ENCODE data around the gene MRPL49. TPM values are rescaled to one million over a fixed set of nuclear protein-coding genes. Genes with fewer than 3 reads are reported as not detected.
A peak's percentile ranks its signal among the peaks of the same experiment; 100 is the strongest.

MRPL49 gene
- polyA plus RNA-seq, 4 donors, result 35.2 to 65.7 (median 50.6) TPM

DNA sequence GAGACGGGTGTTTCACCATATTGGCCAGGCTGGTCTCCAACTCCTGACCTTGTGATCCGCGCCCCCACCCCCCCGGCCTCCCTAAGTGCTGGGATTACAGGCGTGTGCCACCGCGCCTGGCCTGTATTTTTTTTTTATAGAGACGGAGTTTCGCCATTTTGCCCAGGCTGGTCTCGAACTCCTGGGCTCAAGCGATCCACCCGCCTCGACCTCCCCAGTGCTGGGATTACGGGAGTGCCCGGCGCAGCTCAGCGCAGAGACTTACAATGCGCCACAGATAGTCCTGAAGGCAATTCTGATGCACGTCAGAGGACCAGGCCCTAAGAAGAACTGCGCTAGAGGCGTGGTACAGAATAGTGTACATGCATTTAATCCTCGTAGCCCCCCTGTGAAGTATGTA is 26.7 kb upstream of the MRPL49 start:
- Histone ChIP-seq H3K4me3 (ENCODE audit: low read depth in 1 of 3, low read length in 3 of 3) (peak overlapping the region in 1 of 3 donors; percentile 70), H3K9me3 (ENCODE audit: control insufficient read depth in 2 of 2, insufficient read depth in 1 of 2, low read depth in 1 of 2, low read length in 1 of 2) (no peaks in the 10 kb centered on the region), H3K27me3 (ENCODE audit: control insufficient read depth in 3 of 3, insufficient read depth in 3 of 3, low read length in 3 of 3) (no peaks in the 10 kb centered on the region), H3K36me3 (ENCODE audit: control insufficient read depth in 3 of 3, insufficient read depth in 2 of 3, low read depth in 1 of 3, low read length in 3 of 3) (peaks cover 0 to 24% (median 0%) of the 10 kb centered on the region in 3 donors), H3K4me1 (ENCODE audit: control insufficient read depth in 3 of 3, insufficient read depth in 2 of 3, low read depth in 1 of 3, low read length in 2 of 3) (peaks cover 0 to 15% (median 3%) of the 10 kb centered on the region in 3 donors), H3K27ac (ENCODE audit: low read depth in 1 of 3, low read length in 2 of 3) (peak overlapping the region in 2 of 3 donors; percentile 85 to 97)
- 76 to 81% (median 79%) methylated on average over 22 of the region's 22 CpGs for WGBS, 3 donors
- no peak for FAIRE-seq
- no peak for DNase-seq

- peak; percentile 94 to 95 for DNase-seq
- Histone ChIP-seq H3K27ac (ENCODE audit: low read depth in 1 of 3, low read length in 2 of 3) (peak within 1 kb of the TSS; percentile 83 to 97 (median 85)), H3K9me3 (ENCODE audit: control insufficient read depth in 2 of 2, insufficient read depth in 1 of 2, low read depth in 1 of 2, low read length in 1 of 2) (no peaks in the 10 kb centered on the region), H3K4me3 (ENCODE audit: low read depth in 1 of 3, low read length in 3 of 3) (peak within 1 kb of the TSS; percentile 70 to 77 (median 76)), H3K27me3 (ENCODE audit: control insufficient read depth in 3 of 3, insufficient read depth in 3 of 3, low read length in 3 of 3) (no peaks in the 10 kb centered on the region), H3K4me1 (ENCODE audit: control insufficient read depth in 3 of 3, insufficient read depth in 2 of 3, low read depth in 1 of 3, low read length in 2 of 3) (peaks cover 0 to 15% (median 3%) of the 10 kb centered on the region in 3 donors), H3K36me3 (ENCODE audit: control insufficient read depth in 3 of 3, insufficient read depth in 2 of 3, low read depth in 1 of 3, low read length in 3 of 3) (peaks cover 0 to 24% (median 0%) of the 10 kb centered on the region in 3 donors)
- FAIRE-seq, result no peak
- WGBS, 3 donors, result 1% methylated on average over 31 to 52 of the region's 52 CpGs
Measured at GRCh38 chr11:65095974-65096806, 25.9 kb upstream of the MRPL49 start, which contains the start of gene VPS51. Gene VPS51 (plus strand): TSS chr11:65096214. CDS start chr11:65096251, 37 bp downstream.

DNA sequence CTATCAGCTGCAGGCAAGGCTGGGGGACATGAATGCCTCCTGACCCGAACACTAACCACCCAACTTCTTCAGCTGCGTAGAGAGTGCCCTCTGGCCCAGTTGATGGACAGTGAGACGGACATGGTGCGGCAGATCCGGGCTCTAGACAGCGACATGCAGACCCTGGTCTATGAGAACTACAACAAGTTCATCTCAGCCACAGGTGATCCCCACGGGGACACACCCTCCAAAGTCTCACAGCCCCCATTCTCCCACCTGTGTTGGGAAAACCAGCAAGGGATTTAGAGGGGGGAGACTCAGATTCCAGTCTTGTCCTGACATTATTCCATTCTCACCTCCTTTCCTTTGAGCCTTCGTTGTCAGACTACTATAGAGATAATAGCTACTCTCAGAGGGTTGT is 25.2 kb upstream of the MRPL49 start:
- Histone ChIP-seq H3K27ac (ENCODE audit: low read depth in 1 of 3, low read length in 2 of 3) (peak overlapping the region; percentile 6 to 97 (median 85)), H3K4me3 (ENCODE audit: low read depth in 1 of 3, low read length in 3 of 3) (peak overlapping the region; percentile 70 to 77 (median 76)), H3K27me3 (ENCODE audit: control insufficient read depth in 3 of 3, insufficient read depth in 3 of 3, low read length in 3 of 3) (no peaks in the 10 kb centered on the region), H3K36me3 (ENCODE audit: control insufficient read depth in 3 of 3, insufficient read depth in 2 of 3, low read depth in 1 of 3, low read length in 3 of 3) (peaks cover 0 to 28% (median 0%) of the 10 kb centered on the region in 3 donors), H3K4me1 (ENCODE audit: control insufficient read depth in 3 of 3, insufficient read depth in 2 of 3, low read depth in 1 of 3, low read length in 2 of 3) (peaks cover 0 to 15% (median 3%) of the 10 kb centered on the region in 3 donors), H3K9me3 (ENCODE audit: control insufficient read depth in 2 of 2, insufficient read depth in 1 of 2, low read depth in 1 of 2, low read length in 1 of 2) (no peaks in the 10 kb centered on the region)
- DNase-seq (no peak), FAIRE-seq (no peak)
- 21 to 41% (median 39%) methylated on average over 8 of the region's 8 CpGs for WGBS, 3 donors

DNA sequence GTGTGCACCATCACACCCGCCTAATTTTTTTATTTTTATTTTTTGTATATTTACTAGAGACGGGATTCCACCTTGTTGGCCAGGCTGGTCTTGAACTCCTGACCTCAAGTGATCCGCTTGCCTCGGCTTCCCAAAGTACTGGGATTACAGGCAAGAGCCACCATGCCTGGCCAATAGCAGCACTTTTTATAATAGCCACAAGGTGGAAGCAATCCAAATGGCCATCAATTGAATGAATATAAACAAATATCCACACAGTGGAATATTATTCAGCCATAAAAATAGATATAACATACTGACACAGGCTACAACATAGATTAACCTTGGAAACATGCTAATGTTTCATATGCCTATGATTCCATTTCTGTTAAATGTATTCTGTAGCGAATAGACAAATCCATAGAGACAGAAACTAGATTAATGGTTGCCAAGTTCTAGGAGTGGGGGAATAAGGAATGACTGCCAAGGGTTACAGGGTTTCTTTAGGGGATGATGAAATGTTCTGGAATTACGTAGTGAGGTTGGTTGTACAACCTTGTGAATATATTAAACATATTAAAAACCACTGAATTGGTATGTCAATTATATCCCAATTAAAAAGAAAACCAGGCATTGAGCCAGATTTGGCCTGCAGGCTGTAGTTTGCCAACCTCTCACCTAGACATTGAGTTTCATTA is 21.3 kb upstream of the MRPL49 start:
- no peak overlapping the region for H3K27ac ChIP-seq (ENCODE audit: low read depth in 1 of 3, low read length in 2 of 3)
- peaks cover 0 to 8% (median 3%) of the 10 kb centered on the region in 3 donors for H3K4me1 ChIP-seq (ENCODE audit: control insufficient read depth in 3 of 3, insufficient read depth in 2 of 3, low read depth in 1 of 3, low read length in 2 of 3)
- H3K9me3 ChIP-seq (ENCODE audit: control insufficient read depth in 2 of 2, insufficient read depth in 1 of 2, low read depth in 1 of 2, low read length in 1 of 2), result no peaks in the 10 kb centered on the region
- WGBS, 3 donors, result 89 to 94% (median 90%) methylated on average over 6 of the region's 6 CpGs
- H3K4me3 ChIP-seq (ENCODE audit: low read depth in 1 of 3, low read length in 3 of 3), result no peak overlapping the region
- H3K36me3 ChIP-seq (ENCODE audit: control insufficient read depth in 3 of 3, insufficient read depth in 2 of 3, low read depth in 1 of 3, low read length in 3 of 3), result peaks cover 0 to 50% (median 4%) of the 10 kb centered on the region in 3 donors
- no peaks in the 10 kb centered on the region for H3K27me3 ChIP-seq (ENCODE audit: control insufficient read depth in 3 of 3, insufficient read depth in 3 of 3, low read length in 3 of 3)
- DNase-seq (no peak), FAIRE-seq (no peak)

DNA sequence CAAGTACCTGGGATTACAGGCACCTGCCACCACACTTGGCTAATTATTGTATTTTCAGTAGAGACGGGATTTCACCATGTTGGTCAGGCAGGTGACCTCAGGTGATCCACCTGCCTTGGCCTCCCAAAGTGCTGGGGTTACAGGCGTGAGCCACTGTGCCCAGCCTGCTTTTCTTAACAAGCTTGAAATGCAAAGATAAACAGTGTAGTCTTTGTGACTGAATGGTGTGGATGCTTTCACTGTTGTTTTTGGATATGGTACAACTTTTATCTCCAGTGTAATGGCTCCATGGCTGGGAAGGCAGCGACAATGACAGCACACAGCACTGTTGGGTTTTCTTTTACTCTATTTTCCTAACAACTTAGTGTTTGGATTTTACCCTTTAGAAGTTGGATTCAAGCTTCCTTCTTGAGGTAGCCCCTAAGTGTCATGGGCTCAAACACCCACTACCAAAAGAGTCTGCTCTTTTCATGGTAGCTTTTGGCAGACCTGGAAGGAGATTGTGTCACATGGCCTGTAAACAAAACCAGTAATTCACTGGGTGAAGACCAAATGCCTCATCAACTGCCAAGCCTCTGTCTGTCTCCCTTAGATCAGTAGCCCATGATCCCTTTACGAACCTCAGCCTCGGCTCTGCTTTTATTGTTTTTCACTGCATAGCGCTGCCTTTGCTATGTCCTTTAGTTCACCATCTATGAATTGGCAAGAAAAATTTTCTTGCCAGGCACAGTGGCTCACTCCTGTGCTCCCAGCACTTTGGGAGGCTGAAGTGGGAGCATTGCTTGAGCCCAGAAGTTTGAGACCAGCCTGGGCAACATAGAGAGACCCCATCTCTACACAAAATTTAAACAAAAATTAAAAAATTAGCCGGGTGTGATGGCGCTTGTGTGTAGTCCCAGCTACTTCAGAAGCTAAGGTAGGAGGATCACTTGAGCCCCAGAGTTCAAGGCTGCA is 19.7 kb upstream of the MRPL49 start:
- Histone ChIP-seq H3K36me3 (ENCODE audit: control insufficient read depth in 3 of 3, insufficient read depth in 2 of 3, low read depth in 1 of 3, low read length in 3 of 3) (peaks cover 0 to 58% (median 4%) of the 10 kb centered on the region in 3 donors), H3K4me1 (ENCODE audit: control insufficient read depth in 3 of 3, insufficient read depth in 2 of 3, low read depth in 1 of 3, low read length in 2 of 3) (peaks cover 0 to under 1% (median 0%) of the 10 kb centered on the region in 3 donors), H3K9me3 (ENCODE audit: control insufficient read depth in 2 of 2, insufficient read depth in 1 of 2, low read depth in 1 of 2, low read length in 1 of 2) (no peaks in the 10 kb centered on the region), H3K4me3 (ENCODE audit: low read depth in 1 of 3, low read length in 3 of 3) (no peak overlapping the region), H3K27ac (ENCODE audit: low read depth in 1 of 3, low read length in 2 of 3) (peak overlapping the region in 1 of 3 donors; percentile 24), H3K27me3 (ENCODE audit: control insufficient read depth in 3 of 3, insufficient read depth in 3 of 3, low read length in 3 of 3) (no peaks in the 10 kb centered on the region)
- FAIRE-seq (no peak), DNase-seq (no peak)
- 91 to 93% (median 93%) methylated on average over 8 of the region's 8 CpGs for WGBS, 3 donors

GRCh38 chr11:65103476-65103875 is 18.6 kb upstream of the MRPL49 start:
- no peak for DNase-seq
- no peaks in the 10 kb centered on the region for H3K9me3 ChIP-seq (ENCODE audit: control insufficient read depth in 2 of 2, insufficient read depth in 1 of 2, low read depth in 1 of 2, low read length in 1 of 2)
- H3K4me1 ChIP-seq (ENCODE audit: control insufficient read depth in 3 of 3, insufficient read depth in 2 of 3, low read depth in 1 of 3, low read length in 2 of 3), result no peaks in the 10 kb centered on the region
- H3K27ac ChIP-seq (ENCODE audit: low read depth in 1 of 3, low read length in 2 of 3), result no peak overlapping the region
- no peak for FAIRE-seq
- peaks cover 5 to 62% (median 12%) of the 10 kb centered on the region in 3 donors for H3K36me3 ChIP-seq (ENCODE audit: control insufficient read depth in 3 of 3, insufficient read depth in 2 of 3, low read depth in 1 of 3, low read length in 3 of 3)
- no peaks in the 10 kb centered on the region for H3K27me3 ChIP-seq (ENCODE audit: control insufficient read depth in 3 of 3, insufficient read depth in 3 of 3, low read length in 3 of 3)
- no peak overlapping the region for H3K4me3 ChIP-seq (ENCODE audit: low read depth in 1 of 3, low read length in 3 of 3)

DNA sequence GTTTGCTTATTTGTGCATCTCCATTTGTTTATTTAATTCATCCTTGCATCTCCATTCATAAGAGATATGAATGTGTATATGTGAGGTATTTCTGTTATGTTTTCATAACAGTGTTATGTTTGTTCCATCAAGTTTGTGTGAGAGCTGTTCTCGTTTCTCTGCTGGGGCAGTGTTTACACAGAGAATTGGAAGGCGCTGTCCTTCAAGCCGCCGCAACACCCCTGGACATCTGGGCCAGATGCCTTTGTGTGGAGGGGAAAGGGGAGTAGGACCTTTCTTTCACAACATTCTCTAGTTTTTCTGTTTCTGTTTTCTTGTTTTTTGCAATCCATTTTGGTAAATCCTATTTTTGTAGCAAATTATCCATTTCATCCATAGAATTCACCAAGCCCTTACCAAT is 17.5 kb upstream of the MRPL49 start:
- Histone ChIP-seq H3K4me3 (ENCODE audit: low read depth in 1 of 3, low read length in 3 of 3) (no peak overlapping the region), H3K36me3 (ENCODE audit: control insufficient read depth in 3 of 3, insufficient read depth in 2 of 3, low read depth in 1 of 3, low read length in 3 of 3) (peaks cover 5 to 64% (median 14%) of the 10 kb centered on the region in 3 donors), H3K27ac (ENCODE audit: low read depth in 1 of 3, low read length in 2 of 3) (no peak overlapping the region), H3K27me3 (ENCODE audit: control insufficient read depth in 3 of 3, insufficient read depth in 3 of 3, low read length in 3 of 3) (no peaks in the 10 kb centered on the region), H3K4me1 (ENCODE audit: control insufficient read depth in 3 of 3, insufficient read depth in 2 of 3, low read depth in 1 of 3, low read length in 2 of 3) (no peaks in the 10 kb centered on the region), H3K9me3 (ENCODE audit: control insufficient read depth in 2 of 2, insufficient read depth in 1 of 2, low read depth in 1 of 2, low read length in 1 of 2) (no peaks in the 10 kb centered on the region)
- 76 to 78% (median 78%) methylated on average over 4 of the region's 4 CpGs for WGBS, 3 donors
- DNase-seq, result no peak
- FAIRE-seq, result no peak

DNA sequence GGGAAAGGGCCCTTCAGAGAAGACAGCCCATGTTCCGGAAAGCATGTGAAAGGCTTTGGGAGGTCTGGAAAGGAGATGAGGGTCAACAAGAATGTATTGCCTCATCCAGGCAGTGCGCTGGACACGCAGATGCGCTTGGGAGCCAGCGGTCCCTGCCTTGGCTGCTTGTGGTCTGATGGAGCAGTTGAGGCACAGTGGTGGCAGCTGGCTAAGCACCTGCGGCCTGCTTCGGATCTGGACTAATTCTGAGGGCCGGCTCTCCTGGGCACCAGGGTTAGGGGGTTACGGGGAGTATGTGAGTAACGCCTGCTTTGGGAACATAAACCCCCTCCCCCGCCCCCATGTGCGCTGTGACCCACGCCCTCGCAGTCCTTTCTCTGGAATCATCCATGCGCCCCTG is 15.0 kb upstream of the MRPL49 start:
- FAIRE-seq (no peak), DNase-seq (no peak)
- H3K4me3 ChIP-seq (ENCODE audit: low read depth in 1 of 3, low read length in 3 of 3), result no peak overlapping the region
- H3K4me1 ChIP-seq (ENCODE audit: control insufficient read depth in 3 of 3, insufficient read depth in 2 of 3, low read depth in 1 of 3, low read length in 2 of 3), result peaks cover 0 to 16% (median 2%) of the 10 kb centered on the region in 3 donors
- peaks cover 5 to 71% (median 14%) of the 10 kb centered on the region in 3 donors for H3K36me3 ChIP-seq (ENCODE audit: control insufficient read depth in 3 of 3, insufficient read depth in 2 of 3, low read depth in 1 of 3, low read length in 3 of 3)
- 94 to 97% (median 96%) methylated on average over 15 of the region's 15 CpGs for WGBS, 3 donors
- no peak overlapping the region for H3K27ac ChIP-seq (ENCODE audit: low read depth in 1 of 3, low read length in 2 of 3)
- H3K27me3 ChIP-seq (ENCODE audit: control insufficient read depth in 3 of 3, insufficient read depth in 3 of 3, low read length in 3 of 3), result no peaks in the 10 kb centered on the region
- H3K9me3 ChIP-seq (ENCODE audit: control insufficient read depth in 2 of 2, insufficient read depth in 1 of 2, low read depth in 1 of 2, low read length in 1 of 2), result no peaks in the 10 kb centered on the region
